Muscle of arm (tissue), 12 donors: ENCODE results near the gene KCP. TPM values are rescaled to one million over a fixed set of nuclear protein-coding genes. Genes with fewer than 3 reads are reported as not detected.

Experiments
- DNase-seq: peaks from one replicate; pipeline ENCODE4 v3.0.0-alpha.2; 2013
- polyA plus RNA-seq, 12 donors: library from polyadenylated mRNA; unstranded; fragments of 120-200 nt; gene quantifications; one replicate each; pipeline ENCODE4 v1.2.1, GENCODE V29; 2013; ENCODE audit not compliant: insufficient read length in 12 of 12

KCP gene
- polyA plus RNA-seq, 12 donors = 0.49 to 7.4 (median 1.4) TPM; not detected in 1

DNA sequence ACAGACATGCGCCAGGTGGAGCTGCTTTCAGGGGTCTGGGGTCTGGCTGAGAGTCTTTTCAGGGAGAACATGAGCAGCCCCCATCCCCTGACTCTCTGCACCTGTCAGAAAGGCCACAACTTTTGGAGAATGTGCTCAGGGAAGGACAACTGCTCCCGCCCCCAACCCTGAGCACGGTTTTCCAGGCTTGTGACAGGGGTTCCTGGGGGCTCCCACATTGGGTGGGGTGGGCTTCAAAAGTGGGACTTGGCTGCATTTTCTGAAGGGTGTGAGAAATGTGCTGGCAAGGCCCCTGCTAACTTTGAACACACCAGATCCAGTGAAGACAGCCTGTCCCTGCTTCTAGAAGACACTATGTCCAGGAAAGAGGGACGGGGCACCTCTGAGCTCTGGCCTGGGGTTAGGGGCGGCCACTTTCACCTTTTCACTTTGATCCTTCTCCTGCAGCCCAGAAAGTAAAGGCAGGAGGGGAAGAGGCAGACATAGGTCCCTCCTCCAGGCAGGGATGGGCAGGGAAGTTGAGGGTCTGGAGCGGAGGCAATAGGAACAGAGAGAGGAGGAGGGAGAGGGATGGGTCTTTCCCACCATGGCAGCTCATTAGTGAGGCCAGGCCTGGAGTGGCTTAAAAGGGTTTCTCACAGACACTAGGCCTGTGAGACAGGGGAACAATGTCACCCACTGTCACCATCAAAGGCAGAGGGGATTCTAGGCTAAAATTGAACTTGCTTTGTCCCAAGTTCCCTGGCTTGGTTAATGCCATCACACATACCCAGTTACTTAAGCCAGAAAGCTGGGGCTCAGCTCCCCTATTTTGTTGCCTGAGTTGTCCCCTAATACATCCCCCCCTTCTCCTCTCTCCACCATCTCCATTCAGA is 1.5 kb downstream of the KCP start:
- no peak for DNase-seq

DNA sequence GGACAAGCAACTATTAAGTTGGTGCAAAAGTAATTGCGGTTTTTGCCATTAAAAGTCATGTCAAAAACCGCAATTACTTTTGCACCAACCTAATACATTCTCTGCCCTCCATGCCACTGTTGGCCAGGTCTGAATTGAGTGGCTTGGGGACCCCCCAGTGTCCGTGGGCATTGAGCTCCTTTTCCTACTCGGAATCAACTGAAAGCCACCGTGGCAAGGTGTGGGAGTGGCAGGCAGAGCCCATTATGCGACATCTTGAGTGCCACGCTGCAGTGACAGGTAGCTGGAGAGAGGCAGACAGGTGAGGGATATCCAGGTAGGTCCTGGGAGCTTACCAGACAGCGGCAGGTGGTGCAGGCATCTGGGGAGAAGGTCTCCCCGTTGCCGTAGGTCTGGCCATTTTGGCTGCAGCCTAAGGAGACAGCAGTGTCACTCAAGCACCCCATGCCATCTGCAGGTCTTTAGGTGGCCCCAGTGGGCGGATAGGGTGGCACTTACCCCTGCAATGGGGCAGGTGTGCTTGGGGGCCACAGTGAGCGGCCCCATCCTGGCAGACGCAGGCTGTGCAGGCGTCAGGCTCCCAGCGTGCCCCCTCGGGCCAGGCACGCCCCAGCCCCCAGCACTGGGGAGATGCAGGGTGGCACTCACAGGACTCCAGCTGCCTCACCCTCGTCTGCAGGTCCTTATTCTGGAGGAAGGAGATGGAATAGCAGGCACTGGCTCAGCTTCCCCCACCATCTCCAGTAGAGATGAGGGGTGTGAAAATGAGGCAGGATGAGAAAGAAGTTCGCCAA is 3.5 kb downstream of the KCP start:
- no peak for DNase-seq

DNA sequence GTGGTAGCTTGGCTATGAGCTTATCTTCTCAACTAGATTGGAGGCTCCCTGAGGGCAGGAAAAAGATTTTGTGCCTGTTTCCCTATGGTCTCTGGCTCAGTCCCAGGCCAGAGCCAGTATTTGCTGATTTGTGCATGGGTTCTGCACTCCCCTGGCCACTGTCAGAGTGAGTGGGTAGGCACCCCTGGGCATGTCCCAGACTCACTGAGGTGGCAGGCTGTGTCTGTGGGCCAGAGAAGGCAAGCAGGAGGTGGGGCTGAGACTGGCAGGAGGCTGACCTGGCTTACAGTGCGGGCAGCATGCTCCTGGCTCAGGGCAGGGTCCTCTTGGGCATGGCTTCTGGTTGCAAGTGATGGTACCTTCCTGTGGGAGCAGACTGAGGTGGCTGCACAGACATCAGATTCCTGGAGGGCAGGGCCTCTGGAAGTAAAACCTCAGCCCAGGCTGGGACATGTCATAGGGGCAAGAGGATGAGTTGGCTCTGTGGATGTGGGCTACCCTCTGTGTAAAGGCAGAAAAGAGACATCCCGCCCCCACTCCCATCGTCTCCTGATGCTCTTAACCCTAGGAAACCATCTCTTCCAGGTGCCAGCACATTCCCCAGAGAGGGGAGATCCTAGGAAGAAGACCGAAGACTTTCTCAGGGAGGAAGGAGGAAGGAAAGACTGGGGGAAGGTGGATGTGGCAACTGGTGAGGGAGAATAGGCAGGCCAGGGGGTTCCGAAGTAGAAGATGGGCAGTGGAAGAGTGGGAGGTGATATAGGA is 4.3 kb downstream of the KCP start:
- no peak for DNase-seq

DNA sequence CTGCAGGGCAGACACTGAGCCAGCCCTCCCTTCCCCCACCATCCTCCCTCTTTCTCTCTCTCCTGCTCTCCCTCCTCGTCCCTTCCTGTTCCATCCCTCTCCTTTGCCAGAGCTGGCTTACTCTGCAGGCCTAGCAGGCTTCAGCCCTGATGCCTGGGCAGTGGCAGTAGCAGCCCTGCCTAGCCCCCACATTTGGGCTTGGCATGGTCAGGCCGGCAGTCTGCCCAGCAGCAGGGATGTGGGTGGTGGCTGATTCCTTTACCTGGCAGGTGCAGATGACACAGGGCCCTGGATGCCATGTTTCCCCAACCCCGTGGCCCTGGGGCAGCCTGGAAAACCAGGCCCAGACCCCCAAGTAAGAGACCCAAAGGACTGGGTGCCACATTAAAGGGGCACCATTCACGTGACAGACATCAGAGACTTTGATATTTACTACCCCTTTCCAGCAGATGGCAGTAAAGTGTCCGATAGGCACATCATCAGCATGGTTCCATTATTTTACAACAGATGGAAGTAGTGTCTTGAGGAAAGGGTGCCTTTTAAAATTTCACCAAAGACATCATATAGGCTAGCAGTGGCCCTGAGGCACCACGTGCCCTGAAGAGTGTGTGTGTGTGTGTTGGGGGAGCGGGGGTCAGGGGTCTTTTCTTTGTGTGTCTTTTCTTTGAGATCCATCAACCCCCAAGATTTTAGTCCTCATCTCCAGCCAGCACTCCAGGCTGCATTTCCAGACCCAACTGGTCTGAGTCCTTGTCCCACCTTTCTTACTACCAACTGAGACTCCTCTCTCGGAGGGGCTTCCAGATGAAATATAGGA is 5.9 kb downstream of the KCP start:
- DNase-seq = no peak

DNA sequence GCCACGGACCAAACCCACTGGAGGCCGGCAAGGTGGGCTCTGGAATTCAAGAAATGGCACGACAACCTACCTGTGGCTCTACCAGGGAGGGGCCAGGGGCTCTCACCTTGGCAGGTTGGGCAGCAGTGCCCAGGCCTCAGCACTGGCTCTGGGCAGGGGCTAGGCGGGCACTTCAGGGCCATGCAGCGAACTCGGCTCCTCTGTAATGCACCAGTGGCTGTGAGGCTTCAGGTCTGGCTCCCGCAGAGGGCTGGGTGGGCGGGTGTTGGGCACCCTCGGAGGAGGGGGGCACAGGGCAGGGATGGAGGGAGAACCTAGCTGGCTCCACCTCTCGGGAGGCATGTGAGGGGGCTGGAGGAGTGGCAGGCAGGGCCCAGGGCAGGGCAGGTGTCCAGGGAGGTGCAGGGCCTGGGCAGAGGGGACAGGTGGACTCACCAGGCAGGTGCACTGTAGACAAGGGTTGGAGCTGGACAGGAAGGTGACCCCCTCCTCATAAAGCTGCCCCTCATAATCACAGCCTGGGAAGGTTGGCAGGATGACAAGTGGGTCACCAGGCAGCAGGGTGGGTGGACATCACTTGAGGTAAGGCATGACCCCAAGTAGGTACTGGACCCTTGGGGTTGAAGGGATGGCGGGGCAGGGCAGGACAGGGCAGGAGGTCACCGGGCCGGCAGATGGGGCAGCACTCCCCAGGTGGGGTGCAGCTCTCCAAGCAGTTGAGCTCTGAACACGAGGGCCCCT is 6.7 kb downstream of the KCP start:
- no peak for DNase-seq

DNA sequence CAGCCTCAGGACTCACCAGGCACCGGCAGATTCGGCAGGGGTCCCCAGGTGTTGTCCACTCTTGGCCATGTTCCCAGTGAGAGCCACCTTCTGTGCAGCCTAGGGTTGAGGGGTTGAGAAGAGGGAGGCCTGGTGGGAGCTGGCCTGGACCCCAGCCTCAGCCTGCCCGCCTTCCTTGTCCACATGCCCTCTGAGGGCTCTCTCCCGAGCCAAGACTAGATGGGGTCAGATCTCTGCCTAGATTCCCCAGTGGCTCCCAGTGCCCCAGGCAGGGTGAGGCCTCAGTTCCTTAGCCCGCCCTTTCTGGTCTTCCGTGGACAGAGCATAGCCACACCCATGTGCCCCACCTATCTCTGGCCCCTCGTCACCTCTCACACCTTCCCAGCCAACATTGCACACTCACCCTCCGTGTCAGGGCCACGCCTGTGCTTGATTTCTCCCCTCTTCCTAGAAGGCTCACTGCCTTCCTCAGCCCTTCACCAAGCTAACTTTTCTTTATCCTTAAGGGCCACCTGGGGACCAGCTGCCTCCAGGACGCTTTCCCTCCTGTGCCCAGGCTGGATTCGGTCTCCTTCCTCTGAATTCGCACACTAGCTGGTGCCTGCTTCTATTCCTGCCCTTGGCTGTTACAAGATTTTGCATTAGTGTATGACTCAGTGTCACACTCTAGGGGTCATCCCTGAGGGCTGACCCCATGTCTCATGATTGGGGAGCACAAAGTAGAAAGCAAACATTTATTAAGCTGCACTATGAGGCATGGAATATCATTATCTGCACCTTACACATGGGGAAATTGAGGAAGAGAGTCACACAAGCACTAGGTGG is 7.5 kb downstream of the KCP start:
- no peak for DNase-seq

DNA sequence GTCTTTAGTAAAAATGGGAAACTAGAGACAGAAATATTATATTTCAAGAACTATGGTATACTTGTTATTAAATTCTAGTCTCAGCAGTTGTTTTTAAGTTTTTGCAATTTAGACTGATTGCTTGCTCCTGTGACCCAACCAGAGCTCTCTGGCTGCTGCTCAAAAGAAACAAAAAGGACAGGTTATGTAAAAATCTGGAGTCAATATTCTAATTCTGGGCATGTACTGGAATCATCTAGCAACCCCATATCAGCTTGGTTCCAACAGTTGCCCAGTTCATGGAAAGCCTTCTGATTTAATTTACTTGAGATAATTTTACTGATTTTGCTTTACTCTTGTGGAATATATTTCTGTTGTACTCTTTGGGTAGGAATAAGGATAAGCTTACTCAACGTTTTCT is 10.3 kb downstream of the KCP start:
- no peak for DNase-seq

DNA sequence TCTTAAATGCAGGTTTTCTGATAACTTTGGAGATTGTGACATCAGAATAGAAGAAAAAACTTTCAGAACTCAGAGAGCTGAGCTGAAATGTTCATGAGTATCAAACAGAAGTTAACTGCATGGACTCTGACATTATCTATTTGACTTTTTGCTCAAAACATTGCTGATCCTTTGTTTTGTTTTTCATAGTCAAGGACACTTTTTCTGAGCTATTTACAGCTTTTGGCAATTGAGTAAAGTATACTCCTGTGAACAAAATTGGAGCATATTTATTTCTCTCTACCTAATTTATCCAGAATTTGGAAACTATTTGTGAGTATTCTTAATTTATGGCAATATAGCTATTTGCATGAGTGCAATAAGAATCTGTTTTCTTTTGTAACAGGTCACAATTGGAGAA is 11.1 kb downstream of the KCP start:
- no peak for DNase-seq

DNA sequence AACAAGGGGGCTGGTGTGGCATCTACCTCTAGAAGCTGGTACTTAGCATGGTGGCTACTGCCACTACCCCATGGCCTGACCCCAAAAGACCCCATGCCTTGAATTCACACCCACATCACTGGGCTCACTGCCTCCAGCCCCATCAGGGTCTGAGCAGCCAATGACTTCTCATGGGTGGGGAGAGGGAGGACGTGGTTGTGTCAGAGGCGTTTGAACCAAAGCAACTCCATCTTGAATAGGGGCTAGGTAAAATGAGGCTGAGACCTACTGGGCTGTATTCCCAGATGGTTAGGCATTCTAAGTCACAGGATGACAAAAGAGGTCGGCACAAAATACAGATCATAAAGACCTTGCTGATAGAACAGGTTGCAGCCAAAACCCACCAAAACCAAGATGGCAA is 15.2 kb downstream of the KCP start:
- DNase-seq = no peak

DNA sequence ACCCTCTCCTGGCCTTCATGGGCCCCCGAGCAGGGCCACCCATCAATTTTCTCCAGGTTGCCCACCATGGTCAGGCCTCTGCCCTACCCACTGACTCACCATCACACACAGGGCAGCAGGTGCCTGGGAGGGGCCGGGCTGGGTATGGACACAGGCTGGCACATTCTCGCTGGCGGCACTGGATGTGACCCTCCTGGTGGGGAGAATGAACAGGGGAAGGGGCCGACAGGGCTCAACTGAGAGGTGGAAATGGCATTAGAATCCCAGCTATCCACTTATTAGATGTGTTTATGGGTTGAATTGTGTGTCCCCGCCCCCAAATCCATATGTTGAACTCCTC is 16.4 kb downstream of the KCP start:
- no peak for DNase-seq

DNA sequence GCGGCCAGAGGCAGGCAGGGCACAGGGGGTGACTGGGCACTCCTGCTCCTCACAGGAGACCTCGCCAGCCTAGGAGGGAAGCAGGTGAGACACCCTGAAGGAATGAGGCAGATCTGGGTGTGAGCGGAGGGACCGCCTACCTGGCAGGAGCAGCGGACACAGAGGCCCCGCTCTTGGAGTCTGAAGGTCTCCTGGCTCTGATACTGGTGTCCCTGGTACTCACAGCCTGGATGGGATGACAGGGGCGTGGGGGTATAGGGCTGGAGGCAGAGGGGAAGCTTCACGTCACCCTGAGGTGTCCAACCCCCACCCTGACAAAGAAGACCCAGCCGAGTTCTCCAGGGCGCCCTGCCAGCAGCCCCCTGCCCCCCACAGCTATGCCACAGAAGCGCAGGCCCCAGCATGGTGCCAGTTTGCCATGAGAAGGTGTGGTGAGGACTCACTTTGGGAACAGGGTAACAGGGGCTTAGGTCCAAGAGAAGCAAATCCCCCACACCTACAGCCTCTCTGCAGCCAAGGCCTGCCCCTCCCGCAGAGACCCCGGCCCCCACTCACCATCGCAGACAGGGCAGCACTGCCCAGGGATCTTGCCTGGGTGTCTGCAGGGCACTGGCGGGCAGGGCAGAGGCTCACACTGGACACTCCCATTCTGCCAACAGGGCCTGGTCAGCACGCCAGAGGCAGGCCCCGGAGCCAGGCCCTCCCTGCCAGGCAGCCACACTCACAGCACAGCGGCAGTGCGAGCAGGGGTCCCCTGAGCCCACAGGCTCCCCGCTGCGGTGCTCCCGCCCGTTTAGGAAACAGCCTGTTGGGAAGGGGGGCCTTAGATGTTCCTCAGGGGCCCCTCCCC is 17.0 kb downstream of the KCP start:
- no peak for DNase-seq

DNA sequence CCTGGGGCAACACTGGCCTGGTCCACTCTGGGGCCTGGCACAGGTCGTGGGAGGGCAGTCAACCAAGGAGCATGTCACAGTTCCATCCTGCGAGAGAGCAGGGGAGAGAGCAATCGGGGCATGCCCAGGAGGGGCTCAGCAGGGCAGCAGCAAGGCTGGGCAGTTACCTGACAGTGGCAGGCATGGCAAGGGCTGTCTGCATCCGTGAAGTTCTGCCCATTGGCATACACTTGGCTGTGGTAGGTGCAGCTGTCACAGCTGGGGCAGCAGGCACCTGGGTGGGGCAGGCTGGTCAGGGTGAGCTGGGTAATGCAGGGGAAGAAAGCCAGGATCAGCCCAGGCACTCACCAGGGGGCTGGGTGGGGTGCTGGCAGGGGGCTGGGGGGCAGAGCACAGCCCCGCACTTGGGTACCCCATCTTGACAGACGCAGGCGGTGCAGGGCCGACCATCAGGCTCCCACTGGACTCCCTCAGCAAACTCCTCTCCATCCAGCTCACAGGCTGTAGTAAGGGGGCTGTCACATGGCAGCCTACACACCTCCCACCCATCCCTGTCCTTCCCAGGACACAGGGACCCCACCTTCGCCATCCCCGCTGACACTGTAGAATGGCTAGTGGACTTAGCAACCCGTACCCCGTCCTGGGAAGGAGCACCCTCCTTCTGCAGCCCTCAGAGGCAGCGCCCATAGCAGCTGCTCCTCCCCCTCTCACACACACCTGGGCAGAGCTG is 17.8 kb downstream of the KCP start:
- DNase-seq = no peak

DNA sequence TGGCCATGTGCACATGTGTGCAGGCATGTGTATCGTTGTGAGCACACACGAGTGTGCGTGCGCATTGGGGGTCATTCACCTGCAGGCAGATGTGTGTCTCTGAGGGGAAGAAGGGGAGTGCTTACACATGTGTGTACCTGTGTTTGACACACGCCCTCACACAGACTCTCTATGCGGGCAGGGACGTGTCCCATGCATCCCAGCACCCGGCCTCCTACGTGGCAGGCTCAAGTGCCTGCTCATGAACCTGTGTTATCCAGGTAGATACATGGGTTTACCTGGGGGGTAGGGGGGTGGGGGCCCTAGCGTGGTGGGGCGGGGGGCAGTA is 18.6 kb downstream of the KCP start:
- DNase-seq = no peak

DNA sequence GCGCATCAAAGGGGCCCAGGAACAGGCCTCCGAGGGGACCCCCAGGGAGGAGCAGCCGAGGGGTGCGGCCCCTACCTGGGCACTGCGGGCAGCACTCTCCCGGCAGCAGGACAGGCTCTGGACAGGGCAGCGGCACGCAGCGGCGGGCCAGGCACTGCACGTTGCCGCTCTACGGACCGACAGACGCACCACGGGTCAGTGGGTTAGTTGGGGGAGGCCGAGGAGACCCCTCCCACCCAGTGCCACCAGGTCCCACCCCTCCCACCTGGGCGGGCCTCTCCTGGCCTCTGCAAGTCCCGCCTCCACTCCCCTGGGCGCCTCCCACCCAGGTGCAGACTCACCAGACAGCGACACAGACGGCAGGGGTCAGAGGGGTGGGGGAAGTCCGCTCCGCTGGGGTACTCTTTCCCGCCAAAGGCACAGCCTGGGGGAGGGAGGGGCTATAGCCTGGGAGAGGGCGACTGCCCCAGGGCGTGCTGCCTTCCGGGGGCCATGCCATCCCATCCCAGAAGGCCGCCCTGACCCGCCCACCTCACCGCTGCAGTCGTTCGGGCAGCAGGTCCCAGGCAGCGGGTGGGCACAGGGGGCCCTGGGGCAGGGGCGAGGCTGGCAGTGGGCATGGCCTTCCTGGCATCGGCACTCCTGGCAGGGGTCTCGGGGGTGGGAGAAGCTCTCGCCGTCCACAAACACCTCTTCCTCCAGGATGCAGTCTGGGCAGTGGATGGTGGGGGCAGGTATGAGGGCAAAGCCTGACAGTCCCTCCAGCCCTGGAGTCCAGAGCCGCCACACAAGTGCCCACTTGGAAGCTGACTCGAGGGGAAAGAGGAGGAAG is 19.2 kb downstream of the KCP start:
- no peak for DNase-seq

DNA sequence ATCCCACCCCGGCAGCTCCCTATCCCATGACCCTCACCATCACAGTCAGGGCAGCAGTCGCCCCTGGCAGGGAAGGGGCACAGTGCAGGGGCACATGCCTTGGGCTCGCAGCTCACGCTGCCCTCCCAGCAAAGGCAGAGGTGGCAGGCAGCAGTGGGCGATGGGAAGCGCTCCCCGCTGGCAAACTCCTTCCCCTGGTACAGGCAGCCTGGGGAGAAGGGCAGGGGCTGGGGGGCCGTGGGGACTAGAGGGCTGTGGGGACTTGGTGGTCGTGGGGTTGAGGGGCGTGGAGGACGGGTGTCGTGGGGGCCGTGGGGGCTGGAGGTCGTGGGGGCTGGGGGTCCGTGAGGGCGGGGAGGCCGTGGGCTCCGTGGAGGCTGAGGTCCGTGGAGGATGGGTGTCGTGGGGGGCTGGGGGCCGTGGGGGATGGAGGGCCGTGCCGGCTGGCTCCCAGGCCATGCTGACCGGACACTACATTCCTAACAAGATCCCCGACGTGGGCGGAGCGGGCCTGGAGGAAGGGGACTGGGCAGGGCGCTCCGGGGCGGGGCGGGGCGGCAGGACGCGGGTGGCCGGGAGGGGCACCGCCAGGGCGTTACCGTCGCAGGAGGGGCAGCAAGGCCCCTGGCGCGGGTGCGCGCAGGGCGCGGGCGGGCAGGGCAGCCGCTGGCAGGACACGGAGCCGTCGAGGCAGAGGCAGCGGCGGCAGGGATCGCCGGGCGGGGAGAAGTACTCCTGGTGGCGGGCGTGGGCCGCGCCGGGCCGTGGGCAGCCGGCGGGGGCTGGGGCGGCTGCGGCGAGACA is 20.0 kb downstream of the KCP start:
- DNase-seq = no peak

DNA sequence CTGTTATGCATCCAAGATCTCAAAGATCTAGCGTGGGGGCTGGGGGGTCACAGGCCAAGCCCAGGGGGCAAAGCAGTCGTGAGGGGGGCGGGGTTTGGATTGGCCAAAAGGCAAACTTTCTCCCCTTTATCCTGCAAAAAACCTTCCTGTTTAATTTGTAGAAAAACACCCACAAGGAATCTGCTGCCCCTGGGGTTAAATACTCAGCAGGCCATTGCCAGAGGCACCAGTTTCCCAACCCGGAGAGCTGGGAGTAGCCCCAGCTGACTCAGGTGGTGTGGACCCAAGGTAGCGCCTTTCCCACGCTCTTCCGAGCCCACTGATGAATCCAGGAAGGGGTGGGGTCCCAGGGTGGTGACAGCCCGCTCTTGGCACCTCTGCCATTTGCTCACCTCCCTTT is 21.4 kb downstream of the KCP start:
- no peak for DNase-seq

DNA sequence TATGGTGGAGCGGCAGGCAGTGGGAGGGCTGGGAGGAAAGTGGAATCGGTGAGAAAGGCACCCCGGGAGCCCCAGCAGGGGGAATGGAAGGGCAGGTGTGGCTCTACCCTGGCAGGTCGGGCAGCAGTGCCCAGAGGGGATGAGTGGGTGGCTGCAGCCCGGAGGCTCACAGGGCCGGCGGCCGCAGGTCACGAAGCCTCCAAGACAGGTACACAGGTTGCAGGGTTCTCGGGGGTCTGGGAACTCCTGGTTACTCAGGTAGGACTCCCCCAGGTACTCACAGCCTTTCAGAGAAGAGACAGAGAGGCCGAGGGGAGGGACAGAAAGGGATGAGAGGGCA is 21.8 kb downstream of the KCP start:
- no peak for DNase-seq
